ENCODE data around the gene CLCN7.

CLCN7 gene

DNA sequence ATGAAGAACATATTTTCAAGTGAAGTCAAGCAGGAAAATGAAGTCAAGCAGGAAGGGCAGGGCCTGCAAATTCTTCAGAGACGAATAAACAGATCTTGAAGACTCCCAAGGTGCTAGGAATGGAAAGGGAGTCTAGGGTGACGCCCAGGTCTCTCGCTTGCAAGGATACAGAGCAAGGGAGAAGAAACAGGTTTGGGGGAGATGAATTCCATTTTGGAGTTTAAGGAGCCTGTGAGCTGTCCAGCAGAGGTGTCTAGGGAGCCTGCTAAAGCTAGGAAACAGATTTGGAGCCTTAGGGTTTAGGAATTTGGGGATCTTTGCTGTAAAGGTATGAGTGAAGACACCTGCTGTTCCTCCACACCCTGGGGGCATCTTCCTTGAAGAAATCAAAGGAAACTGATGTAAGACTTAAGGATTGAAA, 58.3 kb downstream of the CLCN7 start:
- H3K27ac ChIP-seq (ENCODE audit: low read length, poor library complexity, severe bottlenecking), result no peak overlapping the region
- WGBS, result 82% methylated on average over 3 of the region's 3 CpGs

DNA sequence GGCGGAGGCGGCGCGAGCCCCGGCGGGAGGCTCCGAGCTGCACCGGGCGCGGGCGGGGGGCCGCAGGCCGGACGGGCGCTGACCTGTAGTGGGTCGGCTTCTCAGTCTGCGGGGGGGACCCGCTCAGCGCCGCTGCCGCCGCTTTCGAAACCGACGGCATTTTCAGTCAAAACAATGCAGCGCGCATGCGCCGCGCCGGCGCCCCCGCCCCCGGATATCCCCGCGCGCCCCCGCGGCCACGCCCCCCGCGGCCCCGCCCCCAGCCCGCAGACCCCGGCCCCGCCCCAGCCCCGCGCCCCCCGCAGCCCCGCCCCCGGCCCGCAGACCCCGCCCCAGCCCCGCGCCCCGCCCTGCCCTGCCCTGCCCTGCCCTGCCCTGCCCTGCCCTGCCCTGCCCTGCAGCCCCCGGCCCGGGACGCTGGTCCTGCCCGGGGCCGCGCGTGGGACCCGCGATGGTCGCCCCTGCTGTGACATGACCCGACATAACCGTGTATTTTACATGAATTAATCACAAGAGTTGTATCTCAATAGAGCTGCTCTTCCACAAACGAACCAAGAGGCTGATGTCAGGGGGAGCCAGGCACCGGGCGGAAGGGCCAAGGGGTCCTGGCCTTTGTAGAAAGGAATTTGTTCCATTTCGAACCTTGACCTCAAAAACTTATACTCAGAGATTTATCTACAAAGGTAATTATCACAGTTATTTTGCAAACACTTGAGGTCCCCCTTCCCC, 60.1 kb downstream of the CLCN7 start, which contains the start of gene UNKL:
UNKL (minus strand) TSS at position 173 of the 729 bp plus-strand sequence; CDS start at position 160, 13 bp downstream.
- 13% methylated on average over 17 of the region's 72 CpGs for WGBS
- H2BK12ac ChIP-seq (ENCODE audit: low read length in 2 of 2), result peak within 1 kb of the TSS in 1 of 2 experiments; percentile 71
- H3K4ac ChIP-seq (ENCODE audit: low read depth in 1 of 2, low read length in 2 of 2), result peak within 1 kb of the TSS; percentile 91 to 95
- H3K9me3 ChIP-seq (ENCODE audit: control insufficient read depth, low read length), result no peaks in the 10 kb centered on the region
- H4K91ac ChIP-seq (ENCODE audit: low read length), result no peak within 1 kb of the TSS
- H3K27ac ChIP-seq (ENCODE audit: low read length, poor library complexity, severe bottlenecking), result peak within 1 kb of the TSS; percentile 30
- no peaks in the 10 kb centered on the region for H3K27me3 ChIP-seq (ENCODE audit: control insufficient read depth in 1 of 2, insufficient read depth in 1 of 2, low read length in 2 of 2)
- peak within 1 kb of the TSS; percentile 87 for H3K9ac ChIP-seq (ENCODE audit: low read length)
- H4K8ac ChIP-seq (ENCODE audit: low read length), result peak within 1 kb of the TSS; percentile 97
- peaks cover 28% of the 10 kb centered on the region for H3K79me1 ChIP-seq (replicated peaks; ENCODE audit: low read length, poor library complexity, severe bottlenecking)
- H3K23ac ChIP-seq (ENCODE audit: low read length in 2 of 2), result peak within 1 kb of the TSS in 1 of 2 experiments; percentile 46
- peak within 1 kb of the TSS; percentile 54 for H2BK120ac ChIP-seq (ENCODE audit: low read depth, low read length)
- no peak within 1 kb of the TSS for H2BK5ac ChIP-seq (ENCODE audit: low read depth, low read length, poor library complexity, severe bottlenecking)
- H3K4me3 ChIP-seq (ENCODE audit: insufficient read depth in 1 of 2, low read depth in 1 of 2, low read length in 2 of 2), result peak within 1 kb of the TSS; percentile 90 to 95
- H2BK15ac ChIP-seq (ENCODE audit: low read depth, poor library complexity, severe bottlenecking), result peak within 1 kb of the TSS; percentile 99
- peaks cover 19% of the 10 kb centered on the region for H3K4me1 ChIP-seq (ENCODE audit: control insufficient read depth, insufficient read depth, low read depth, low read length)
- H3K18ac ChIP-seq (ENCODE audit: low read depth in 1 of 2, low read length in 2 of 2), result peak within 1 kb of the TSS; percentile 52 to 84
- peak within 1 kb of the TSS; percentile 94 for H3K4me2 ChIP-seq (ENCODE audit: low read length, poor library complexity, severe bottlenecking)
- peaks cover 8 to 18% of the 10 kb centered on the region in 2 experiments for H3K36me3 ChIP-seq (ENCODE audit: control insufficient read depth in 1 of 2, insufficient read depth in 2 of 2, low read depth in 1 of 2, low read length in 2 of 2)
- peak; percentile 62 for DNase-seq
- H2AK5ac ChIP-seq (ENCODE audit: low read length, severe bottlenecking), result peak within 1 kb of the TSS; percentile 27
- H2AFZ ChIP-seq (ENCODE audit: low read depth, low read length), result peak within 1 kb of the TSS; percentile 93
- peak within 1 kb of the TSS in 1 of 2 experiments; percentile 97 for H3K14ac ChIP-seq (ENCODE audit: low read length in 2 of 2)

More for the DNA sequence above, 58.3 kb downstream of the CLCN7 start:
- H3K4ac ChIP-seq (ENCODE audit: low read depth in 1 of 2, low read length in 2 of 2), result no peak overlapping the region
- no peak overlapping the region for H2BK15ac ChIP-seq (ENCODE audit: low read depth, poor library complexity, severe bottlenecking)
- no peak overlapping the region for H3K18ac ChIP-seq (ENCODE audit: low read depth in 1 of 2, low read length in 2 of 2)
- no peaks in the 10 kb centered on the region for H3K27me3 ChIP-seq (ENCODE audit: control insufficient read depth in 1 of 2, insufficient read depth in 1 of 2, low read length in 2 of 2)
- H3K4me2 ChIP-seq (ENCODE audit: low read length, poor library complexity, severe bottlenecking), result no peak overlapping the region
- H3K79me1 ChIP-seq (replicated peaks; ENCODE audit: low read length, poor library complexity, severe bottlenecking), result peaks cover 29% of the 10 kb centered on the region
- no peak overlapping the region for H3K14ac ChIP-seq (ENCODE audit: low read length in 2 of 2)
- H4K91ac ChIP-seq (ENCODE audit: low read length), result no peak overlapping the region
- peaks cover 25% of the 10 kb centered on the region for H3K4me1 ChIP-seq (ENCODE audit: control insufficient read depth, insufficient read depth, low read depth, low read length)
- H3K9me3 ChIP-seq (ENCODE audit: control insufficient read depth, low read length), result no peaks in the 10 kb centered on the region
- H4K8ac ChIP-seq (ENCODE audit: low read length), result no peak overlapping the region
- no peak overlapping the region for H3K23ac ChIP-seq (ENCODE audit: low read length in 2 of 2)
- no peak overlapping the region for H2BK120ac ChIP-seq (ENCODE audit: low read depth, low read length)
- no peak overlapping the region for H2BK12ac ChIP-seq (ENCODE audit: low read length in 2 of 2)
- peaks cover 4 to 12% of the 10 kb centered on the region in 2 experiments for H3K36me3 ChIP-seq (ENCODE audit: control insufficient read depth in 1 of 2, insufficient read depth in 2 of 2, low read depth in 1 of 2, low read length in 2 of 2)
- no peak overlapping the region for H3K4me3 ChIP-seq (ENCODE audit: insufficient read depth in 1 of 2, low read depth in 1 of 2, low read length in 2 of 2)
- DNase-seq, result no peak
- no peak overlapping the region for H2AK5ac ChIP-seq (ENCODE audit: low read length, severe bottlenecking)
- H2BK5ac ChIP-seq (ENCODE audit: low read depth, low read length, poor library complexity, severe bottlenecking), result no peak overlapping the region
- no peak overlapping the region for H2AFZ ChIP-seq (ENCODE audit: low read depth, low read length)
- H3K9ac ChIP-seq (ENCODE audit: low read length), result no peak overlapping the region

DNA sequence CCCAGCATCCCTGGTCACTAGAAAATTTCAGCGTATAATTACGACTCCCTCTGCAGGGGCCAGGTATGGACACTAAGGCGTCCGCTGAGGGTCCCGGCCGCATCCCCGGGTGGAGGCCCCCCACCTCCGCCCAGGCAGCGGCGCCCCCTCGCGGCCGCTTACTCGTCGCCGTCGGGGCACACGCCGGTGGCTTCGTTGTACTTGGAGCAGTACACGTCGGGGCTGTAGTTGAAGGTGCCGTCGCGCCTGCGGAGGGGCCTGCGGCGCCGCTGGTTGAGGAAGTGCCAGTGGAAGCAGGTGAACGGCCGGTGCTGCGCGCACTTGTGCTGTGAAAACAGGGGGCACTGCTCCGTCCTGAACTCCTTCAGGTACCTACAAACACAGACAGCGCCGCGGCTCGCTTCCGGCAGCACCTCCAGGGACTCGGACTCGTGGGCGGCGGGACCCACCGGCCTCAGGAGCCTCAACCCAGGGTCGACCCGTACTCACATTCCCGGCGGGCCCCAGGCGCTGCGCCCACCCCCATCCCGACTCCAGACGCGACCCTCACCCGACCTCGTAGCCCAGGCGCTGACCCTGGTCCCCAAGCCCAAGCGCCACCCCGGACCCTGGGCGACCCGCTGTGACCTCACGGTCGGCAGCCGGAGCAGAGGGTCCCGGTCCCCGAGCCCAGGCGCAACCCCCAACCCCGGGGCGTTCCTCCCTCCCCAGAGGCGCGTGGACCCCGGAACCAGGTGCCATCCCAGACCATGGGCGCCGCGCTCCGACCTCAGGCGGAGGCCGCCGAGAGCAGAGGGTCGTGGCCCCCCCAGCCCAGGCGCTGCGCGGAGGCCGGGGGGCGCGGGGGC, 60.9 kb downstream of the CLCN7 start:
- Histone ChIP-seq H3K79me1 (replicated peaks; ENCODE audit: low read length, poor library complexity, severe bottlenecking) (peaks cover 27% of the 10 kb centered on the region), H2BK120ac (ENCODE audit: low read depth, low read length) (peak overlapping the region; percentile 54), H2AK5ac (ENCODE audit: low read length, severe bottlenecking) (no peak overlapping the region), H3K23ac (ENCODE audit: low read length in 2 of 2) (peak overlapping the region in 1 of 2 experiments; percentile 46), H2BK12ac (ENCODE audit: low read length in 2 of 2) (peak overlapping the region in 1 of 2 experiments; percentile 71), H3K27ac (ENCODE audit: low read length, poor library complexity, severe bottlenecking) (no peak overlapping the region), H3K4me2 (ENCODE audit: low read length, poor library complexity, severe bottlenecking) (peak overlapping the region; percentile 94), H3K27me3 (ENCODE audit: control insufficient read depth in 1 of 2, insufficient read depth in 1 of 2, low read length in 2 of 2) (no peaks in the 10 kb centered on the region), H4K91ac (ENCODE audit: low read length) (no peak overlapping the region), H3K4me3 (ENCODE audit: insufficient read depth in 1 of 2, low read depth in 1 of 2, low read length in 2 of 2) (peak overlapping the region; percentile 90 to 95), H3K4me1 (ENCODE audit: control insufficient read depth, insufficient read depth, low read depth, low read length) (peaks cover 17% of the 10 kb centered on the region), H2BK15ac (ENCODE audit: low read depth, poor library complexity, severe bottlenecking) (peak overlapping the region; percentile 99), H3K9me3 (ENCODE audit: control insufficient read depth, low read length) (no peaks in the 10 kb centered on the region), H4K8ac (ENCODE audit: low read length) (peak overlapping the region; percentile 93), H2AFZ (ENCODE audit: low read depth, low read length) (peak overlapping the region; percentile 93), H3K18ac (ENCODE audit: low read depth in 1 of 2, low read length in 2 of 2) (peak overlapping the region; percentile 52 to 84), H3K4ac (ENCODE audit: low read depth in 1 of 2, low read length in 2 of 2) (peak overlapping the region; percentile 91 to 95), H2BK5ac (ENCODE audit: low read depth, low read length, poor library complexity, severe bottlenecking) (no peak overlapping the region), H3K9ac (ENCODE audit: low read length) (peak overlapping the region; percentile 87), H3K14ac (ENCODE audit: low read length in 2 of 2) (peak overlapping the region in 1 of 2 experiments; percentile 97), H3K36me3 (ENCODE audit: control insufficient read depth in 1 of 2, insufficient read depth in 2 of 2, low read depth in 1 of 2, low read length in 2 of 2) (peaks cover 8 to 18% of the 10 kb centered on the region in 2 experiments)
- WGBS, result 9% methylated on average over 60 of the region's 85 CpGs
- DNase-seq, result peak; percentile 58

DNA sequence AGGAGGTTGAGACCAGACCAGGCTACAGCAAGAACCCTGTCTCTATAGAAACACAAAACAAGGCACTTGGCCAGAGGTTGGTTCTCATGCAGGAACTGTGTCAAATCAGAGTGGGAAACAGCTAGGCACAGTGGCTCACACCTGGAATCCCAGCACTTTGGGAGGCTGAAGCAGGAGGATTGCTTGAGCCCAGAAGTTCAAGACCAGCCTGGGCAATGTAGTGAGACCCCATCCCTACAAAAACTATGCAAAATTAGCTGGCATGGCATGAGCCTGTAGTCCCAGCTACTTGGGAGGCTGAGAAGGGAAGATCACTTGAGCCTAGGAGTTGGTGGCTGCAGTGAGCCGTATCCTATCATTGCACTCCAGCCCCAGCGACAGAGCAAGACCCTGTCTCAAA, 62.0 kb downstream of the CLCN7 start:
- Histone ChIP-seq H2AFZ (ENCODE audit: low read depth, low read length) (no peak overlapping the region), H3K18ac (ENCODE audit: low read depth in 1 of 2, low read length in 2 of 2) (no peak overlapping the region), H2BK120ac (ENCODE audit: low read depth, low read length) (no peak overlapping the region), H3K9me3 (ENCODE audit: control insufficient read depth, low read length) (no peaks in the 10 kb centered on the region), H2AK5ac (ENCODE audit: low read length, severe bottlenecking) (no peak overlapping the region), H4K91ac (ENCODE audit: low read length) (no peak overlapping the region), H2BK5ac (ENCODE audit: low read depth, low read length, poor library complexity, severe bottlenecking) (no peak overlapping the region), H3K4me2 (ENCODE audit: low read length, poor library complexity, severe bottlenecking) (no peak overlapping the region), H3K4me1 (ENCODE audit: control insufficient read depth, insufficient read depth, low read depth, low read length) (peaks cover 20% of the 10 kb centered on the region), H3K36me3 (ENCODE audit: control insufficient read depth in 1 of 2, insufficient read depth in 2 of 2, low read depth in 1 of 2, low read length in 2 of 2) (peaks cover 3 to 14% of the 10 kb centered on the region in 2 experiments), H3K9ac (ENCODE audit: low read length) (no peak overlapping the region), H3K27me3 (ENCODE audit: control insufficient read depth in 1 of 2, insufficient read depth in 1 of 2, low read length in 2 of 2) (no peaks in the 10 kb centered on the region), H3K4ac (ENCODE audit: low read depth in 1 of 2, low read length in 2 of 2) (no peak overlapping the region), H3K4me3 (ENCODE audit: insufficient read depth in 1 of 2, low read depth in 1 of 2, low read length in 2 of 2) (no peak overlapping the region), H2BK12ac (ENCODE audit: low read length in 2 of 2) (no peak overlapping the region), H3K27ac (ENCODE audit: low read length, poor library complexity, severe bottlenecking) (no peak overlapping the region), H2BK15ac (ENCODE audit: low read depth, poor library complexity, severe bottlenecking) (no peak overlapping the region), H3K79me1 (replicated peaks; ENCODE audit: low read length, poor library complexity, severe bottlenecking) (peaks cover 29% of the 10 kb centered on the region), H4K8ac (ENCODE audit: low read length) (no peak overlapping the region), H3K14ac (ENCODE audit: low read length in 2 of 2) (no peak overlapping the region), H3K23ac (ENCODE audit: low read length in 2 of 2) (no peak overlapping the region)
- no peak for DNase-seq
- 96% methylated on average over 2 of the region's 2 CpGs for WGBS
